Measurements from ENCODE around the gene SLC44A5. TPM values are rescaled to one million over a fixed set of nuclear protein-coding genes. Genes with fewer than 3 reads are reported as not detected.

The SLC44A5 gene
- total RNA-seq, 2 donors from 2014 or later: 4.6 to 10.0 TPM

GRCh38 chr1:75310067-75310466, 300.8 kb downstream of the SLC44A5 start:
- H3K36me3 Mint-ChIP-seq (ENCODE audit: low read depth): no peaks in the 10 kb centered on the region
- no peak overlapping the region for H3K4me3 ChIP-seq (ENCODE audit: low read length)

GRCh38 chr1:75308365-75308764, 302.5 kb downstream of the SLC44A5 start:
- H3K4me1 Mint-ChIP-seq: peaks cover 10% of the 10 kb centered on the region
- H3K27me3 Mint-ChIP-seq (ENCODE audit: insufficient read depth): peaks cover 23% of the 10 kb centered on the region
- 86 to 95% methylated on average over 2 of the region's 2 CpGs for WGBS, 2 experiments (ENCODE audit: insufficient coverage in 1 of 2, insufficient read length in 1 of 2)
- Histone ChIP-seq H3K9ac (ENCODE audit: extremely low read depth, low read length, poor library complexity, severe bottlenecking) (no peak overlapping the region), H3K4me3 (ENCODE audit: low read length) (no peak overlapping the region), H3K9me3 (ENCODE audit: control insufficient read depth, low read length) (peaks cover 4% of the 10 kb centered on the region), H3K27me3 (ENCODE audit: control insufficient read depth, insufficient read depth, low read length, poor library complexity, severe bottlenecking) (peaks cover 14% of the 10 kb centered on the region), H3K4me1 (ENCODE audit: control insufficient read depth, insufficient read depth, low read length) (peaks cover 10% of the 10 kb centered on the region), H3K27ac (ENCODE audit: low read depth, low read length) (no peak overlapping the region), H3K36me3 (ENCODE audit: control insufficient read depth, insufficient read depth, low read length) (no peaks in the 10 kb centered on the region)
- DNase-seq: no peak
- no peak overlapping the region for H3K4me3 Mint-ChIP-seq
- TF ChIP-seq, protein P1, sequence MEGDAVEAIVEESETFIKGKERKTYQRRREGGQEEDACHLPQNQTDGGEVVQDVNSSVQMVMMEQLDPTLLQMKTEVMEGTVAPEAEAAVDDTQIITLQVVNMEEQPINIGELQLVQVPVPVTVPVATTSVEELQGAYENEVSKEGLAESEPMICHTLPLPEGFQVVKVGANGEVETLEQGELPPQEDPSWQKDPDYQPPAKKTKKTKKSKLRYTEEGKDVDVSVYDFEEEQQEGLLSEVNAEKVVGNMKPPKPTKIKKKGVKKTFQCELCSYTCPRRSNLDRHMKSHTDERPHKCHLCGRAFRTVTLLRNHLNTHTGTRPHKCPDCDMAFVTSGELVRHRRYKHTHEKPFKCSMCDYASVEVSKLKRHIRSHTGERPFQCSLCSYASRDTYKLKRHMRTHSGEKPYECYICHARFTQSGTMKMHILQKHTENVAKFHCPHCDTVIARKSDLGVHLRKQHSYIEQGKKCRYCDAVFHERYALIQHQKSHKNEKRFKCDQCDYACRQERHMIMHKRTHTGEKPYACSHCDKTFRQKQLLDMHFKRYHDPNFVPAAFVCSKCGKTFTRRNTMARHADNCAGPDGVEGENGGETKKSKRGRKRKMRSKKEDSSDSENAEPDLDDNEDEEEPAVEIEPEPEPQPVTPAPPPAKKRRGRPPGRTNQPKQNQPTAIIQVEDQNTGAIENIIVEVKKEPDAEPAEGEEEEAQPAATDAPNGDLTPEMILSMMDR (conservative IDR thresholded peaks at IDR 0.05): no peak
- H3K9me3 Mint-ChIP-seq: no peaks in the 10 kb centered on the region
- H3K27ac Mint-ChIP-seq: no peak overlapping the region
- H3K36me3 Mint-ChIP-seq (ENCODE audit: low read depth): no peaks in the 10 kb centered on the region

More at GRCh38 chr1:75310067-75310466, 300.8 kb downstream of the SLC44A5 start:
- no peak for DNase-seq
- Histone ChIP-seq H3K4me1 (ENCODE audit: control insufficient read depth, insufficient read depth, low read length) (peaks cover 15% of the 10 kb centered on the region), H3K9me3 (ENCODE audit: control insufficient read depth, low read length) (peaks cover 4% of the 10 kb centered on the region), H3K9ac (ENCODE audit: extremely low read depth, low read length, poor library complexity, severe bottlenecking) (no peak overlapping the region), H3K27ac (ENCODE audit: low read depth, low read length) (no peak overlapping the region), H3K27me3 (ENCODE audit: control insufficient read depth, insufficient read depth, low read length, poor library complexity, severe bottlenecking) (peaks cover 17% of the 10 kb centered on the region), H3K36me3 (ENCODE audit: control insufficient read depth, insufficient read depth, low read length) (no peaks in the 10 kb centered on the region)
- Mint-ChIP-seq H3K4me3 (no peak overlapping the region), H3K27ac (no peak overlapping the region), H3K4me1 (peaks cover 25% of the 10 kb centered on the region), H3K27me3 (ENCODE audit: insufficient read depth) (peaks cover 28% of the 10 kb centered on the region), H3K9me3 (no peaks in the 10 kb centered on the region)
- TF ChIP-seq, protein P1 (conservative IDR thresholded peaks at IDR 0.05): no peak

GRCh38 chr1:75305061-75305460, 305.9 kb downstream of the SLC44A5 start:
- H3K27ac ChIP-seq (ENCODE audit: low read depth, low read length): no peak overlapping the region
- no peaks in the 10 kb centered on the region for H3K36me3 Mint-ChIP-seq (ENCODE audit: low read depth)
- H3K27ac Mint-ChIP-seq: no peak overlapping the region
- 86% methylated on average over 1 of the region's 2 CpGs; no CpG with 5 or more reads in 1 of the 2 experiments for WGBS, 2 experiments (ENCODE audit: insufficient coverage in 1 of 2, insufficient read length in 1 of 2)
- no peaks in the 10 kb centered on the region for H3K27me3 ChIP-seq (ENCODE audit: control insufficient read depth, insufficient read depth, low read length, poor library complexity, severe bottlenecking)
- H3K9ac ChIP-seq (ENCODE audit: extremely low read depth, low read length, poor library complexity, severe bottlenecking): no peak overlapping the region
- peaks cover 2% of the 10 kb centered on the region for H3K27me3 Mint-ChIP-seq (ENCODE audit: insufficient read depth)
- H3K4me1 Mint-ChIP-seq: peaks cover 10% of the 10 kb centered on the region
- no peak overlapping the region for H3K4me3 Mint-ChIP-seq
- H3K9me3 Mint-ChIP-seq: no peaks in the 10 kb centered on the region
- no peak overlapping the region for H3K4me3 ChIP-seq (ENCODE audit: low read length)
- DNase-seq: no peak
- peaks cover 10% of the 10 kb centered on the region for H3K4me1 ChIP-seq (ENCODE audit: control insufficient read depth, insufficient read depth, low read length)
- H3K36me3 ChIP-seq (ENCODE audit: control insufficient read depth, insufficient read depth, low read length): no peaks in the 10 kb centered on the region
- TF ChIP-seq, protein P1 (conservative IDR thresholded peaks at IDR 0.05): no peak
- no peaks in the 10 kb centered on the region for H3K9me3 ChIP-seq (ENCODE audit: control insufficient read depth, low read length)
